Activated CD8-positive, alpha-beta memory T cell treated with anti-CD3 and anti-CD28 coated beads for 1 hour (primary cell): Measurements from ENCODE around the gene TCAP.

ENCODE experiments used
- DNase-seq, 2 donors: peaks; one replicate each; pipeline ENCODE4 v3.0.0-alpha.2; 2020; ENCODE audit warnings: low read depth in 1 of 2; ENCODE audit errors: extremely low read depth in 1 of 2

Gene TCAP

DNA sequence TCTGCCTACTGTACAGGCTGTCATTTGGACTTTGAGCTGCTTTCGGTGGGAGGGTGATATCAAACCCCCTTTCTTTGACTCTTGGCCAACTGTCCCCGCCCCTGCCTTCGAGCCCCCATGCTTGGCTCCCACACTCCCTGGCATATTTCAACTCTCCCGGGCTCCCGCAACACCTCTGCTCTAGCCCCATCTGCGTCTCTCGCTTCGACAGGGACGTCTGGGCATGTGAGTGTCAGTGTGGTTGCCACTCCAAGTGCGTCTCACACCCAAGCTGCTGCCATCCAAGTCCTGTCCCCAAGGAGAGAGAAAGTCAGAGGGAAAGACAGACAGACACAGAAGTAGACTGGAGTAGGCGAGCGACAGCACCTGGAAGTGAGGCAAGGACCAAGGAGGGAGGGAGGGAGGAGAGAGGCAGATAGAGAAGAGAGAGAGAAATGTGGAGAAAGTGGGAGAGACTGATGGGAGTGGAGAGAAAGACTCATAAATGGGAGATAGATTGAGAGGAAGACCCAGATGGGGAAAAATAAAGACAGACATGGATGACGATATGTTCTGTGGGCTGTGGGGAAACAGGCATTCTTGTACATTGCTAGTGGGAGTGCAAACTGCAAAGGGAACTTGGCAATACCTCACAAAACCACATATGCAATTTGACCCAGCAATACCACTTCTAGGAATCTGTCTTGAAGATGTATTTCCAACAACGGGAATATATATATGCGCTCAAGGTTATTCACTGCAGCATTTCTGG is 16.4 kb upstream of the TCAP start:
- DNase-seq, result no peak

DNA sequence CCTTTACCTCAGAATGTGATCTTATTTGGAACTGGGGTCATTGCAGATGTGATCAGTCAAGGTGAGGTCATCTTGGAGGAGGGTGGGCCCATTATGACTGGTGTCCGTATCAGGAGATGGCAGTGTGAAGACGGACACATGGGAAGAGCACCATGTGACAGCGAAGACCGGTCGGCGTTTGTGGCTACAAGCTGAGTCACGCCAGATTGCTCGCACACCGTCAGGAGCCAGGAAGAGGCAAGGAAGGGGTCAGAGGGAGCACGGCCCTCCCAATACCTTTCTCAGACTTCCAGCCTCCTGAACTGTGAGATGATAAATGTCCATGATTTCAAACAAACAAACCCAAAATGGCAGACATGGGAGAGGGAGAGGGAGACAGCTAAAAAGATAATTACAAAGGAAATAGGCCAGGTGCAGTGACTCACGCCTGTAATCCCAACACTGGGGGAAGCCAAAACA is 15.0 kb upstream of the TCAP start:
- no peak for DNase-seq

DNA sequence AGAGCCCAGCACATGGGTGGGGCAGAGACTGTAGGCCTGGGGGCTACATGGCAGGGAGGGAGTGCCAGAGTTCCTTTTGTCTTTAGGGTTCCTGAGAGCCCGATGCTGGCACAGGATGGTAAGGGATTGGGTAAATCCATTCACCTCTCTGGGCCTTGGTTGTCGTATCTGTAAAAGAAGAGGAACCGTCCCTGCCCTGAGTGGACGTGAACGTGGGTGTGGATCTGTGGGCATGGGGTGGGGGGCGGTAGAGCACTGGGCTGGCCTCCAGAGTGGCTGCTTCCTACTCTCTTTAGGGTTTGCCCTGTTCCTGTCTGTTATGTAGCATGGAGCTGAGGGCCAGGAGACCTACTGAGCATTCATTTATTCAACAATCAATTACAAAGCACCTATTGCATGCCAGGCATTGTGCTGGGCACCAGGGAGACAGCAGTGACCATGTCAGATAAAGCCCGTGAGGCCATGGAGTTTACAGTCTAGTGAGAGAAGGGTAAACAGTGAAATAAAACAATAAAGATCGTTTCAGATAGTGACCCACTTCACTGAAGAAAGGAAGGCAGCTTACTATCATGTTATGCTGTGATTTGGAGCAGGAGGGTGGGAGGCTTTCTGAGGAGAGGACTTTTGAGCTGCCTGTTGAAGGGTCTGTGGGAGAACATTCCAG is 13.1 kb upstream of the TCAP start:
- DNase-seq, result no peak

DNA sequence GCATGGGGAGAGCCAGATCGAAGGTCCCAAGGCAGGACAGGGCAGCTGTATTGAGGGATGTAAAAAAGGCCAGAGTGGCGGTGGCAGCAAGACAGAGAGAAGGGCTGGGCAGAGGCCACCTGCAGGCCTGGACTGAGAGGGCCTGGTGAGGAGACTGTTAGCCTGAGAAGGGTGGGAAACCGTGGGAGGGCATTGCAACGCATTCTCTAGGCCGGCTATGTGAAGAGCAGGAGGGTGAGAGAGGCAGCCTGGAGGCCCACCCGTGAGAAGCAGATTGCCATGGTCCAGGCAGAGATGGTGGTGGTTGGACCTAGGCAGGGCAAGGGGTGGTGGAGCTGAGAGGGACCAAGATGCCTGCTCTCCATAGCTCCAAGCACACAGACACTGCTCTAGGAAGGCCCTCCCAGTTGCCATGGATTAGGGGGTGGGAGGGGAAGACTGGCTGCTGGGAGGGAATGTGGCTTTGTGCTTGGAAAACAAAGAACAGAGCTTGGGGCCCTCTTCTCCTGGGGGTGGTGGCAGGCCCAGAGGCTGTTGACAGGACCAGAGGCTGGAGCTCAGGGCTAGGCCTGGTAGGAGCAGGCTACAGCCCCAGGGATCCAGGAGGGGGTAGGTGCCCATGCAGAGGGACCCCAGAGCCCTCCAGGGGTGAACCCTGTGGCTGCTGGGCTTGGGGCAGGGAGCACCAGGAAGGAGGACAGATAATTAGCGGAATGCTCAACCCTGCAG is 12.4 kb upstream of the TCAP start:
- no peak for DNase-seq

DNA sequence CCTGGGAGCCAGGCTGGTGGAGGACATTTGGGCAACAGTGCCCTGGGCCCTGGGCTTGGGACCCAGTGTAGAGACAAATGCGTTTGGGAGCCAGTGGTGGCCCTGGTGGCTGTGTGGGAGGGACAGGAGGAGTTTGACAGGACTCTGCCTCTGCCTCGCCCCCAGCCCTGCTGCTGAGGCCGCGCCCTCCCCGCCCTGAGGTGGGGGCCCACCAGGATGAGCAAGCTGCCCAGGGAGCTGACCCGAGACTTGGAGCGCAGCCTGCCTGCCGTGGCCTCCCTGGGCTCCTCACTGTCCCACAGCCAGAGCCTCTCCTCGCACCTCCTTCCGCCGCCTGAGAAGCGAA is 11.9 kb upstream of the TCAP start:
- no peak for DNase-seq

DNA sequence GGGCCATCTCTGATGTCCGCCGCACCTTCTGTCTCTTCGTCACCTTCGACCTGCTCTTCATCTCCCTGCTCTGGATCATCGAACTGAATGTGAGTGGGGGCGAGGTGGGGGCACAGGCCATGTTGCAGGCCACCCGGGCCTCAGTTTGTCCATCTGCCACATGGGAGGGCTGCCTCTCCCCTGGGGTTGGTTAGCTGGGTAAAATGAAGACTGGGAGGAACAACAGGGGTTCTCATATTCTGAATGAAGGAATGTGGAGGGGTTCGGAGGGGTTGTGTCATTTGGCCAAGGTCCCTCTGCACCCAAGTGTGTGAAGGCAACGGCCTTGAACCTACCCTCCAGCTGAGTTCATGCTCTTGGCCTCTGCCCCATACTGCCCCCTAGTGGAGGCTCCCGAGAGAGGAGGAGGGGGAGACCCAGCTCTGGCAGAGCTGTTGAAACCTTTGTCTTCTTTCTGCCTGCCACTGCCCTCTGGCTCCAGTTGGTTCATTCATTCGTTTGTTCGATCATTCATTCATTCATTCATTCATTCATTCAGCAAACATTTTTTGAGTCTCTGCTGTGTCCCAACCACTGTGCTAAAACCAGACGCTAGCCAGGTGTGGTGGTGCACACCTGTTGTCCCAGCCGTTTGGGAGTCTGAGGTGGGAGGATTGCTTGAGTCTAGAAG is 11.4 kb upstream of the TCAP start:
- DNase-seq, result peak; percentile 51 to 66

DNA sequence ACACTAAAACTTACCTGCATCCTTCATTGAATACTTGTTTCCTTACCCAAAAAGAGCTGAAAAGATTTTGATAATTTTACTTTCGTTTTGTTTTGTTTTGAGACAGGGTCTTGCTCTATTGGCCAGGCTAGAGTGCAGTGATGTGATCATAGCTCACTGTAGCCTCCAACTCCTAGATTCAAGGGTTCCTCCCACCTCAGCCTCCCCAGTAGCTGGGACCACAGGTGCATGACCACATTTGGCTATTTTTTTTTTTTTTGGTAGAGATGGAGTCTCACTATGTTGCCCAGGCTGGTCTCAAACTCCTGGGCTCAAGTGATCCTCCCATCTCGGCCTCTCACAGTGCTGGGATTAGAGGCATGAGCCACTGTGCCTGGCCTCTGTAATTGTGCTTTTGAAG is 10.0 kb upstream of the TCAP start:
- no peak for DNase-seq

DNA sequence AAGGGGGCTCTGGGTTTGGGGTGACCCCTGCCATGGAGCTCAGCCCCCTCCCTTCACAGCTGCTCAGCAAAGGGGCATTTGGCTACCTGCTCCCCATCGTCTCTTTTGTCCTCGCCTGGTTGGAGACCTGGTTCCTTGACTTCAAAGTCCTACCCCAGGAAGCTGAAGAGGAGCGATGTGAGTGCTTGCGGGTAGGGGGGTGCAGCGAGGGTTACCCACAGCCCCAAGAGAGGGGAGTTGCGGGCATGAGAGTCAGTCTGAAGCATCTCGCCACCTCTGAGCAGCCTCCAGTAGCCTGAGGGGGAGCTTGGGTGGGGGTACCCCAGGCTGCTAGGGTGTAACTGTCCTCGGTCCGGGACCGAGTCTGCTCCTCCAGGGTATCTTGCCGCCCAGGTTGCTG is 6.8 kb upstream of the TCAP start:
- DNase-seq, result no peak

DNA sequence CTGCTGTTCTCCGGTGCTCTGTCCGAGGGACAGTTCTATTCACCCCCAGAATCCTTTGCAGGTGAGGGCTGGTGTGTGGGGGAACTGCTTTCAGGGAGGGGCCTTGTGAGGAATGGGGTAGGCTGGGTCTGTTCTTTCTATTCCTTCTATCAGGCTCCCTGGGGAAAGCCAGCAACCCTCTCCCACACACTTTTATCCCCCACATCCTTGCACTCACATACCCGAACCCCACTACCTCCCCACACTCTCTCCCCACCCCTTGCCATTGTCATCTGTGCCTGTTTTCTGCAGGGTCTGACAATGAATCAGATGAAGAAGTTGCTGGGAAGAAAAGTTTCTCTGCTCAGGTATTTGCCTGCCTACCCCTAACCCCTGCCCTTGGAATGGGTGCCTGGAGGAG is 6.4 kb upstream of the TCAP start:
- DNase-seq, result no peak

DNA sequence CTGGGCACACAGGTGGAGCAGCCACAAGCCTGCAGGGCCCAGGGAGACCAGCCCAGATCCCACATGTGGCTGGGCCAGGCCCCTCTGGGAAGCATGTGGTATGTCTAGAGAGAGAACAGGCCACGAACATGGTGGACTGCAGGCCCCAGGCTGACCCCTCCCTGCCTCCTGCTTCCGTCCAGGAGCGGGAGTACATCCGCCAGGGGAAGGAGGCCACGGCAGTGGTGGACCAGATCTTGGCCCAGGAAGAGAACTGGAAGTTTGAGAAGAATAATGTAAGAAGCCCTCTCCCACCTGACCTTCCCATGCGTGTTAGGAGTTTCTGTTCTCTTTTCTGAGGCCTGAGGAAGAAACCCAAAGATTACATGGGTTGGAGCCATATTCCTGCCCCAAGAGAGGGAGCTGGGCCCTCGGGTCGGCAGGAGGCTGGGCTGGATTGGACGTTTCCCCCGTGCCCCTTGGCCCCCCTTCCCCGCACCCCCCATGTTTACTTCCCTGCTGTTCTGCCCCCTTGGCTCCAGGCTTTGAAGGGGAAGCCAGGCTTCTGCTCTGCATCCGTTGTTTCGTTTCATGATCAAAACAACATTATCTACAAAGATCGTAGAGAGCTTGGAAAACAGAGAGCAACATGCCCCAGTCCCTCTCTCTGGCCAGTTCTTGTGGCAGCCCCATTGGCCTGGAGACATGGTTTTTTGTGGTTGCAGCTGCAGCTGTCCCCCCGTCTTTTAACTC is 5.7 kb upstream of the TCAP start:
- DNase-seq, result no peak

DNA sequence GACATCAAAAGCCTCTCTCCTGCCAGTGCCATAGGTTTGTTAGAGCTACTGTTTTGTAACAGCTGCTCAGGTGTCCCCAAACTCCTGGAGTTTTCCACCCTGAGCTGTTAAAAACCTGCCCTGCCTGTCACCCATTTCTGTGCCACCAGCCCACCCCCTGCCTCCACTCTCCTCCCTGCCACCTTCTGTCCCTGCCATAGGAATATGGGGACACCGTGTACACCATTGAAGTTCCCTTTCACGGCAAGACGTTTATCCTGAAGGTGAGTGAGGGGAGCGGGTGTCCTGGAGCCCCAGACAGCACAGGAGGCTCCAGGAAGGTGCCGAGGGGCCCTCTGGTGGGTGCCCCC is 5.2 kb upstream of the TCAP start:
- DNase-seq, result no peak

DNA sequence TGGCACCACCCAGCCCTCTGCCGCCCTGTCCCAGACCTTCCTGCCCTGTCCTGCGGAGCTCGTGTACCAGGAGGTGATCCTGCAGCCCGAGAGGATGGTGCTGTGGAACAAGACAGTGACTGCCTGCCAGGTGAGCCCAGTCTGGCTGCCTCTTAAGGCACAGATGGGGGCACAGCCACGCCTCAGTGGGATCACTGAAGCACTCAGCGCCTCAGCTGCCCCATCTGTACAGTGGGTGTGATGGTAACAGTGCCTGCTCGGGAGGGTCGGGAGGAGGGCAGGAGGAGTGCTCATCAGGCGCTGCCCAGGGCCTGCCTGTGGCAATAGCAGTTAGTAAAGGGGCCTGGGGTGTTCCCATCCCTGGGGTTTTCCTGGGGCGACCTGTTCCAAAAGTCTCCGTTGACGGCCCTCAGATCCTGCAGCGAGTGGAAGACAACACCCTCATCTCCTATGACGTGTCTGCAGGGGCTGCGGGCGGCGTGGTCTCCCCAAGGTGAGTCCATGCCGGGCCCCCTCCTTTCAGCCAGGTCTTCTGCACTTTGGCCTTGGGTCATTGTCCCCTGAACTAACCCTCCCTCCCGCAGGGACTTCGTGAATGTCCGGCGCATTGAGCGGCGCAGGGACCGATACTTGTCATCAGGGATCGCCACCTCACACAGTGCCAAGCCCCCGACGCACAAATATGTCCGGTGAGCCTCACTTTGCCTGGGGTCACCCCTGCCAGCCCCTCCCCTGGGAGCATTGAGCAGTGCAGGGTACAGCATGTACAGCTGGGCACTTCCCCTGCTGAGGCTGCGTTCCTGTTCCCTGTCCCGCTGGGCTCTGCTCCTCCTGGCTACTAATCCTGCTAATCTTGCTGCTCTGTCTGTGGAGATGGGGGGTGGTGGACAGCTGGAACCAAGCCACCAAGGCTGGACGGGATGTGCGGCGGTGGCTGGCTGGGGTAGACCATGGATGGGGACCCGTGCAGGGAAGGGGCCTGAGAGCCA is 4.5 kb upstream of the TCAP start:
- no peak for DNase-seq

DNA sequence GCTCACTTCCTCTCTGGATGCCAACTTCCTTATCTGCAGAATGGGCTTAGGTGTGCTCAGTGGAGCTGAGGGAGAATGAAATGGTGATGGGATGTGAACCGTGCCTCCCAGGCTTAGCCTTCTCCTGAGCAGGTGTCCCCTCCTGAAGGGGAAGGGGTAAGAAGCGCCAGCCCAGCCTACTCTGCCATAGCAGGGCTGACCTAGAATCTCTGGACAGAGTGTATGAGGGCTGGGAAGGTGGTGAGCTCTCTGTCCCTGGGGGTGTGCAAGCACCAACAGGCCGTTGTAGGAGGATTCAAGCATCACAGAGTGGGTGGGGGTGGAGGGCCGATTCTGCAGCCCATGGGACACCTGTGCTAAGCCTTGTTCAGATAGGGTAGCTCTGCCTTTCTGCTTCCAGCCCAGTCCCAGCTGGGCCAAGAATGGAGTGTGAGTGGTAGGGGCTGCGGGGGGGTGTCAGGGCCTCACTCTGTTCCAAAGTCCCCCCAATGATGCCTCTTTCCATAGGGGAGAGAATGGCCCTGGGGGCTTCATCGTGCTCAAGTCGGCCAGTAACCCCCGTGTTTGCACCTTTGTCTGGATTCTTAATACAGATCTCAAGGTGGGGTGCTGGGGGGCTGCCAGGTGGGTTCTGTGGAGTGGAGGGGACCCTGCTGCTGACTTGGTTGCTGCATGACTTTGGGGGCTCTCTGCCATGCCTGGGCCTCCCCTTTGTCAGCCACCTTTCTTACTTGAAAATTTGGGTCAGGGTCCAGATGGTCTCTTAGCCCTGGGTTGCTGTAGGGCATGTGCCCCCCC is 3.2 kb upstream of the TCAP start:
- DNase-seq, result no peak

DNA sequence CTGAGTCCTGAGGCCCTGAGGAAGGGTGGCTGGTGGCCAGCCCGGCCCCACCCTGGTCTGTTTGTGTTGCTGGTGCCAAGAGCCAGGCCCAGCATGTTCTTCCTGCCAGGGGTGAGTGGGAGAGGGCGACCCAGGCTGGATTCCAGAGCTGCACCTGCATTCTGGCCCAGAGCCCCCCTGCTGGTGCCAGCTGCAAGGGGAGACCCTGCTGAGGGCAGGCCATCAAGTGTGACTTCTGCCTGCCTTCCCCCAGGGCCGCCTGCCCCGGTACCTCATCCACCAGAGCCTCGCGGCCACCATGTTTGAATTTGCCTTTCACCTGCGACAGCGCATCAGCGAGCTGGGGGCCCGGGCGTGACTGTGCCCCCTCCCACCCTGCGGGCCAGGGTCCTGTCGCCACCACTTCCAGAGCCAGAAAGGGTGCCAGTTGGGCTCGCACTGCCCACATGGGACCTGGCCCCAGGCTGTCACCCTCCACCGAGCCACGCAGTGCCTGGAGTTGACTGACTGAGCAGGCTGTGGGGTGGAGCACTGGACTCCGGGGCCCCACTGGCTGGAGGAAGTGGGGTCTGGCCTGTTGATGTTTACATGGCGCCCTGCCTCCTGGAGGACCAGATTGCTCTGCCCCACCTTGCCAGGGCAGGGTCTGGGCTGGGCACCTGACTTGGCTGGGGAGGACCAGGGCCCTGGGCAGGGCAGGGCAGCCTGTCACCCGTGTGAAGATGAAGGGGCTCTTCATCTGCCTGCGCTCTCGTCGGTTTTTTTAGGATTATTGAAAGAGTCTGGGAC is 2.4 kb upstream of the TCAP start:
- DNase-seq, result no peak

DNA sequence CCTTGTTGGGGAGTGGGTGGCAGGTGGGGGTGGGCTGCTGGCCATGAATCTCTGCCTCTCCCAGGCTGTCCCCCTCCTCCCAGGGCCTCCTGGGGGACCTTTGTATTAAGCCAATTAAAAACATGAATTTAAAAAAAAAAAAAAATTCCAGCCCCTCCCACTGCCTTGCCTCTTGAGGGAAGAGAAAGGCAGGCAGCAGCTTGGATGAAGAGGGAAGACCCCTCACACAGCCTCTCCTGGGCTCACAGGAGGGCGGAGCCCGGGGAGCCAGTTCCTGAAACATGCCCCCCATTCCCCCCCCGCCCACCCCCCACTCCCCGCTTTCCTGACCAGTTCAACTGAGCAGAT is 1.8 kb upstream of the TCAP start:
- no peak for DNase-seq

DNA sequence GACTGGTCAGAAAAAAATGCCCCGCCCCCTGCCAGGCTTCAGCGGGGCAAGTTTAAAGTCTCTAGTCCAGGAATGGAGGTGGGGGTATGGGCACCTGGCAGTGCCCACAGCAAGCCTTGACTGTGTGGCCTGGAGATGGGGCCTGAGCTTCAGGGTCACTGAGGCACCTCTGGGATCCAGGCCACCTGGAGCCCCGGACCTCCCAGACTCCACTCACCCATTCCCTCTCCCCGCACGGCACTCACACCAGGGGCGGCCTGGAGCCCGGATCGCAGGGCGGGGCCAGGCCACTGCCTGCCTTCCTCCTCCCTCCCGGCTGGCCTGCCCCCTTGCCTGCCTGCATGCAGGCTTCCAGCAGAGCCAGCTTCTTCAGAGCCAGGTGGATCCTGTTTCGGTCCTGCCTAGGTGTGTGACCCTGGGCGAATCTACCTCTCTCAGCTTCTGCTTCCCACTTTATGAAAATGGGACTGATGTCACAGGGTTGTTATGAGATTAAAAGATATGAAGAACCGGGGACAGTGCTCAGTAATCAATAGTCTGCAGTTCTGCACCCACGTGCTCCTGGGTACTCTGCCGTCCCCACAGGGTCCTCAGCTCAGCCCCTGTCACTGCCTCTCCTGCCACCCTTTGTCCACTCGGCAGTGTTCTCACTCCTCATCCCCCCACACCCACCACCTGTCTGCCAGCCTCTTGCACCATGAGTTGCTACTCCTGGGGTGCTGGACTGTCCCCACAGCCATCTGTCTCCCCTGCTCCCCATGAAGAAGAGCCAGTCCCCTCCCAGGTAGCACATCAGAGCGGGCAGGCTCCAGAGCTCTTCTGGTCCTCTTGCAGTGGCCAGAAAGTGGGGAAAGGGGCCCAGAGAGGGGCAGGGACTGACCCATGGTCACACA is 1.2 kb upstream of the TCAP start:
- DNase-seq, result no peak

DNA sequence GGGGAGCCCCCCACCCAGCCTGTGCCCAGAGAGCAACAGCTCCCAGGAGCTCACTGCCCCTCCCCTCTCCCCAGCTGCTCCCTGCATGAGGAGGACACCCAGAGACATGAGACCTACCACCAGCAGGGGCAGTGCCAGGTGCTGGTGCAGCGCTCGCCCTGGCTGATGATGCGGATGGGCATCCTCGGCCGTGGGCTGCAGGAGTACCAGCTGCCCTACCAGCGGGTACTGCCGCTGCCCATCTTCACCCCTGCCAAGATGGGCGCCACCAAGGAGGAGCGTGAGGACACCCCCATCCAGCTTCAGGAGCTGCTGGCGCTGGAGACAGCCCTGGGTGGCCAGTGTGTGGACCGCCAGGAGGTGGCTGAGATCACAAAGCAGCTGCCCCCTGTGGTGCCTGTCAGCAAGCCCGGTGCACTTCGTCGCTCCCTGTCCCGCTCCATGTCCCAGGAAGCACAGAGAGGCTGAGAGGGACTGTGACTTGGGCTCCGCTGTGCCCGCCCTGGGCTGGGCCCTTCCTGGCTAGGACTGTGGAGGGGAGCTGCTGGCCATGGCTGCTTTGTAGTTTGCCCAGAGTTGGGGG is 584 bp downstream of the TCAP start:
- DNase-seq, result no peak
